ENCODE measurements around the gene LRP6. TPM values are rescaled to one million over a fixed set of nuclear protein-coding genes. Genes with fewer than 3 reads are reported as not detected.

The LRP6 gene
- total RNA-seq, 1 donor from 2014 or later: 15.2 TPM

DNA sequence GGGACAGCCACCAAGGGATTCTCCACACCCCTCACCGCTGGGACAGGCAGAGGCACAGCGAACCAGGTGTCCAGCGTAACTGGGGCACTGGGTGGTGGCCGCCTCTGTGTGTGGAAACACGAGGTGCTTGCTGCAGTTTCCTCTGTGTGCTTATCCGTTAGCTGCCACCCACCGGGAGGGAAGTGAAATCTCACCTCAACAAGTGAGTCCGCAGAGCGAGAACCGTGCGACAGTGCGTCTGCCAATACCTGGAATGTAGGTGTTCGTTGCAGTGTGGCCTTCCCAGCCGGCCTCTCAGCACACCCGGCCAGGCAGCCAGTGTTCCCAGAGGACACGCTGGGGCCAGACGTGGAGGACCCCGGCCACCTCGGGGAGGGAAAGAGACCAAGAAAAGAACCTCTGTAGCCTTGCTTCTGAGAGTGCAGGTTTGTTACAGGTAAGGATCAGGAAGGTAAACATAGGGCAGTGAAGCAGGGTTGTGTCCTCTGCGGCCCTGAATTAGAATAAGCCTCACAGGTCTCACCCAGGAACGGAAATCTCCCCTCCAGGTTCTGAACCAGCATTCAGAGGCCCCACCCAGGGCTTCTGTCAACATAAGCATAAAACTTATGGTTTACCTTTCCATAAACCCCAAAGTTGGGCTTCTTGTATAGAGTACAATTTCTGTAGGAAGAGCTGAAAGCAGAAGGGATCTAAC is 194.6 kb downstream of the LRP6 start:
- Histone ChIP-seq H3K4me3 (ENCODE audit: low read depth, low read length) (no peak overlapping the region), H3K36me3 (ENCODE audit: control insufficient read depth, insufficient read depth, low read length) (no peaks in the 10 kb centered on the region), H3K27me3 (ENCODE audit: control insufficient read depth, insufficient read depth, low read length) (peaks cover 5% of the 10 kb centered on the region)
- TF ChIP-seq, protein P1, sequence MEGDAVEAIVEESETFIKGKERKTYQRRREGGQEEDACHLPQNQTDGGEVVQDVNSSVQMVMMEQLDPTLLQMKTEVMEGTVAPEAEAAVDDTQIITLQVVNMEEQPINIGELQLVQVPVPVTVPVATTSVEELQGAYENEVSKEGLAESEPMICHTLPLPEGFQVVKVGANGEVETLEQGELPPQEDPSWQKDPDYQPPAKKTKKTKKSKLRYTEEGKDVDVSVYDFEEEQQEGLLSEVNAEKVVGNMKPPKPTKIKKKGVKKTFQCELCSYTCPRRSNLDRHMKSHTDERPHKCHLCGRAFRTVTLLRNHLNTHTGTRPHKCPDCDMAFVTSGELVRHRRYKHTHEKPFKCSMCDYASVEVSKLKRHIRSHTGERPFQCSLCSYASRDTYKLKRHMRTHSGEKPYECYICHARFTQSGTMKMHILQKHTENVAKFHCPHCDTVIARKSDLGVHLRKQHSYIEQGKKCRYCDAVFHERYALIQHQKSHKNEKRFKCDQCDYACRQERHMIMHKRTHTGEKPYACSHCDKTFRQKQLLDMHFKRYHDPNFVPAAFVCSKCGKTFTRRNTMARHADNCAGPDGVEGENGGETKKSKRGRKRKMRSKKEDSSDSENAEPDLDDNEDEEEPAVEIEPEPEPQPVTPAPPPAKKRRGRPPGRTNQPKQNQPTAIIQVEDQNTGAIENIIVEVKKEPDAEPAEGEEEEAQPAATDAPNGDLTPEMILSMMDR (IDR thresholded peaks at IDR 0.05; ENCODE audit: insufficient read depth, low read length, poor library complexity, severe bottlenecking): no peak
- DNase-seq (ENCODE audit: low read depth): no peak

DNA sequence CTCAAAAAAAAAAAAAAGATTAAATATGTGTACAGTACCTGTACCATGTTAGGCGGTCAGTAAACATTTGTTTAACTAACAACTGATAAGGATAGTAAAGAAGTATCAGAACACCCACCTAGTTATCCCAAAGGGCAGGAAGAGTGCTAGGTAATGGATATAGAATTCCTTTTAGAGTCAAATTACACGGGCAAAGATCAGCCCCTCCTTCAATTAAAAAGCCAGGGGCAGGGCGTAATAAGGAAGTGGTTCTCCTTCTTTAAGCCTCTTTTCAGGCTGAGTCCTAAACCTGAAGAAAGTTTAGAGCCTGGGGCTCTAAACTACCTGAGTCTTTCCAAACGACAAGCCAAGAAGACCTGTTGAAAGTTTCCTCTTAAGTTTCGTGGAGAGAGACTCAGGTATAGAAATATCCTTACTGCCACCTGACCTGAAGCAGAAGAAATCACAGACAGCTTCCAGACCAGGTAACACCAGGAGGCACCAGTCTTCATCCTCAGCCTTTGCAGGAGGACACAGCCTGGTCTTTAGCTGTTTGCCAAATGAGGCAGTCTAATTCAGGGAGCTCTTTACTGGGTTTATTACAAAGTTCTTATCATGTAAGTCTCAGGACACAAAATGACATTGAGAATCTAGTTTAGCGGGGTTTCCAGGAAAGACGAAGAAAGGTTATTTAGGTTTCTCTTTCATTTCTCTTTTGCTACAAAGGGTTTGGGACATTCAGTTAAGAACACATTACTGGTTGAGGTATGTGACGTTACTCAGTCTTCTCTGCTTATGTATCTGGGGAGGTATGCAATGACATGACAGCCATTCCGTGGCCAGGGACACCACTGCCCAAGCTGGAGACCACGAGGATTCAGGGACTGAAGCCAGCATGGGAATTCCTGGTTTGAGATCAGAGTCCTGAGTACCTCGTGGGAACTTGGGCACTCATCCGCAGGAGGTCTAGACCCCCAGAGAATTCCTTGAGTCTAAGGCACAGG is 195.9 kb downstream of the LRP6 start, which contains the start of gene BCL2L14:
Gene BCL2L14 (plus strand): TSS at position 266 of the 983 bp plus-strand sequence. CDS start 8,367 bp downstream, outside the sequence.
- no peak for DNase-seq (ENCODE audit: low read depth)
- H3K36me3 ChIP-seq (ENCODE audit: control insufficient read depth, insufficient read depth, low read length): no peaks in the 10 kb centered on the region
- H3K4me3 ChIP-seq (ENCODE audit: low read depth, low read length): no peak within 1 kb of the TSS
- H3K27me3 ChIP-seq (ENCODE audit: control insufficient read depth, insufficient read depth, low read length): peaks cover 5% of the 10 kb centered on the region
- TF ChIP-seq, protein P1 (IDR thresholded peaks at IDR 0.05; ENCODE audit: insufficient read depth, low read length, poor library complexity, severe bottlenecking): no peak

GRCh38 chr12:12069821-12070548 is 196.9 kb downstream of the LRP6 start:
- no peak overlapping the region for H3K4me3 ChIP-seq (ENCODE audit: low read depth, low read length)
- DNase-seq (ENCODE audit: low read depth): no peak
- H3K27me3 ChIP-seq (ENCODE audit: control insufficient read depth, insufficient read depth, low read length): peaks cover 5% of the 10 kb centered on the region
- TF ChIP-seq, protein P1 (IDR thresholded peaks at IDR 0.05; ENCODE audit: insufficient read depth, low read length, poor library complexity, severe bottlenecking): no peak
- H3K36me3 ChIP-seq (ENCODE audit: control insufficient read depth, insufficient read depth, low read length): no peaks in the 10 kb centered on the region

- Histone ChIP-seq H3K27me3 (ENCODE audit: control insufficient read depth, insufficient read depth, low read length) (peaks cover 5% of the 10 kb centered on the region), H3K4me3 (ENCODE audit: low read depth, low read length) (no peak overlapping the region), H3K36me3 (ENCODE audit: control insufficient read depth, insufficient read depth, low read length) (no peaks in the 10 kb centered on the region)
- no peak for DNase-seq (ENCODE audit: low read depth)
- TF ChIP-seq, protein P1 (IDR thresholded peaks at IDR 0.05; ENCODE audit: insufficient read depth, low read length, poor library complexity, severe bottlenecking): no peak
Observed at GRCh38 chr12:12068751-12069150, 198.1 kb downstream of the LRP6 start.

Other genes starting within 250 kb of the LRP6 start
- not detected in 2 replicates for gene BCL2L14, start 196.1 kb downstream of the LRP6 start, total RNA-seq
- 5.4 and 5.8 TPM in 2 replicates for gene MANSC1, start 83.2 kb upstream of the LRP6 start, total RNA-seq
- 12.7 and 16.5 TPM in 2 replicates for gene BORCS5, start 90.0 kb upstream of the LRP6 start, total RNA-seq